Measurements from ENCODE around the gene ZDHHC9.

Gene ZDHHC9

GRCh38 chrX:129761596-129761995 lies 82.1 kb downstream of the ZDHHC9 start:
- DNase-seq: no peak

DNA sequence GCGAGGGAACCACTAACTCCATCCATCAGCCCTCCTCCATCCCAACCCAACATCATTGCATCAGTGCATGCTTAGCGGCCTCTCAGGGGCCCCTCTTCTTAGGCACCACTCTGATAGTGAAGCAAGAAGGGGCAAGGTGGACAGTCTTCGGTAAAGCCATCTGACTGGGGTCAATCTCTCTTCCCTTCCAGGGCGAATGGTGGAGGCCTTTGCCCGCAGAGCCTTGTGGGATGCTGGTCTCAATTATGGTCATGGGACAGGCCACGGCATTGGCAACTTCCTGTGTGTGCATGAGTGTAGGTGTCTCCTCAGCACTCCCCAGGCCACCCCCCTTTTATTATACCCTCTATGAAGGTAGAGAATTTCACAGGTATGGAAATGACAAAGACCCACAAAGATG lies 82.7 kb downstream of the ZDHHC9 start:
- no peak for DNase-seq

DNA sequence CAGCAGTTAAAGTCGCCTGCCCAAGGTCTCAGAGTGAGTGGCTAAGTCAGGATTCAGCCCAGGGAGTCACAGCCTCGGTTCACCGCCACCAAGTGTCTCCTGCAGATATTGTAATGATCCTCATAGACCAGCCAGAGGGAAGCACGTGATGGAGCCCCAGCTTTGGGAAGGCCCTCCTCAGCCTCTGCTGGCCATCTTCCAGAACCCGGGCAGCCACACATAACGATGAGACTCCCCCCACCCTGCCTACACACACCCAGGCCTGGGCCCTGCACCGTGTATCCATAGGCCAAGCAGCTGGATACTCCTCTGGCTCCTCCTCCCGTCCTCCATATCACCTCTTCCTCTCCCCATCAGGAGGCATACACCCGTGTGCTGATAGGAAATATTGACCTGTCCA lies 83.5 kb downstream of the ZDHHC9 start:
- DNase-seq: no peak

DNA sequence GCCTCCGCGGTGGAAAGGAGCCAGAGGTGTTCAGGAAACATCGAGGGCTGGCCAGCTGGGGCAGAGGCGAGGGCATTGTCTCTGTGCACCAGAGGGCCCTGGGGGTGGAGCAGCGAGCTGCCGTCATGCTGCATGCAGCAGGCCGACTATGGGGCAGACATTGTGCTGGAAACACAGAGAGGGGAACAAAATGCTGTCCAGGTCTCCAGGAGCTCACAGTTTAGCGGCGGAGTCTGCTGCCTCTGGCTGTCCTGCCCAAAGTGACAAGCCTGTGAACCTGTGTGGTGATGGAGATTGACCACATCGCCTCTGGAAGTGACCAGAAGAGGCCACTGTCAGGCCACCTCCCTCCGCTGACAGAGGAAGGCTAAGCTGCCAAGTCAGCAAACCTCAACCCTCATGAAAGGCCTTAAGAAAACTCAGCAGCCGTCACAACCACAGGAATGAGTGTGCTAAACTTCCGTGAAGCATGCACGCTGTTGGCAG lies 84.1 kb downstream of the ZDHHC9 start:
- DNase-seq: no peak

- no peak for DNase-seq
Measured at GRCh38 chrX:129755779-129756650, 87.7 kb downstream of the ZDHHC9 start.

DNA sequence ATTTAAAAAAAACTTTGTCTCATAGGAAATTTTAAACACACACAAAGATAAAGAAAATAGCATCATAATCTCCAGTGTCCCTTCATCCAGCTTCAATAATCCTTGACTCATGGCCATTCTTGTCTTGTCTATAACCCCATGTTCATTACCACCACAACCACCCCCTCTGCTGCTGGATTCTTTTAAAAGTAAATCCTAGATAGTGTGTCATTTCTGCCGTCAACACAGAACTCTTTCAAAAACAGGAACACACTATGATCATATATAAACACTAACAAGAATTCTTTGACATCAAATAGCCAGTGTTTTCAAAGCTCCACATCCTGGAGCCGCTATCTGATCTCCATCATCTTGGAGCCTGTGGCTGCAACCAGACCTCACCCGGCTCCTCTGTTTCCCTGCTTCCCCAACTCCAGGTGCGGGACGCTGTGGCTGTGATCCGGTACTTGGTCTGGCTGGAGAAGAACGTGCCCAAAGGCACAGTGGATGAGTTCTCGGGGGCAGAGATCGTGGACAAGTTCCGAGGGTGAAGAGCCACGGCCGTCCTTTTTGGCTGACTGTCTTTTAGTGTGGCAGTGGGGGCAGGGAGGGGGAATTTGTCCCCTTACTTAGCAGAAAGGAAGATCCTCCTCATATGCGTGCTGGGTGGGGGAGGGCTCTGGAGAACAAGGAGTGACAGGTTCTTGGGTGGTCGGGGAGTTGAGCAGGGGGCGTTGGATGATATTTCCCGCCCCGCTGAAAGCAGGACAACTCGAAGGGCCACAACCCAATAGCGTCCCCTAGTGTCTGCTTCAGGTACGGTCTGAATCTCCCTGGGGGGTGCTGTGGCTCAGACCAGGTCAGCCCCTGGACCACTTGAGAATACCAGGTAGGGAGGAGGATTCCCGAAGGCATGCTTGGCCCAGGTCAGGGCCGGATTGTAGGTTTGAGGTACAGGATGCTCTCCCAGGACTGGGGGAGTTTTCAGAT lies 89.3 kb downstream of the ZDHHC9 start:
- DNase-seq: no peak
